NCI-H1092 treated with DMSO at 0.1 percent for 48 hours (cell line): ENCODE data around the gene WDR91.
A peak's percentile ranks its signal among the peaks of the same experiment; 100 is the strongest.
"Not testable (repeated sequence)": the region's sequence is repeated elsewhere in the genome, so short reads cannot be mapped to it uniquely, and the experiment has no call there.

ENCODE experiments used
- DNase-seq: peaks from one replicate; lab custom pipeline; 2025; lab: John Stamatoyannopoulos, UW

The WDR91 gene

GRCh38 chr7:135233570-135233969 lies 22.2 kb upstream of the WDR91 start, which contains the start of gene STRA8:
TSS of gene STRA8 (plus strand) at chr7:135233838. CDS start at chr7:135240525, 6,687 bp downstream.
- DNase-seq: no peak

GRCh38 chr7:135232720-135233119 lies 21.4 kb upstream of the WDR91 start:
- DNase-seq: no peak

GRCh38 chr7:135232087-135232486 lies 20.8 kb upstream of the WDR91 start:
- no peak for DNase-seq

DNA sequence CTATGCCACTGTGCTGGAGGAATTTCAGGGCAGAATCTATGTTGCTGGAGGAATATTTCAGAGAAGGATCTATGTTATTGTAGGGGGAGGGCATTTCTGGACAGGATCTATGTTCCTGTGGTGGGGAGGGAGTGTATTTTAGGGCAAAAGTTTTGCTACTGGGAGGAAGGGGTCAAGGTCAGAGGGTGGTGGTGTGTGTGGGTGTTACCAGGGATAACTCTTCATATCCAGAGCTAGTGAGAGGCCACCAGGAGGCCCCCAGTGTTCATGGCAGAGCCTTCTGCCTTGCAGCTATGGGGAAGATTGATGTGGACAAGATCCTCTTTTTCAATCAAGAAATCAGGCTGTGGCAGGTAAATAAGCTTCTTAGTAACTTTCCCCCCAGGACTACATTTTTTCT lies 20.4 kb upstream of the WDR91 start:
- DNase-seq: no peak

DNA sequence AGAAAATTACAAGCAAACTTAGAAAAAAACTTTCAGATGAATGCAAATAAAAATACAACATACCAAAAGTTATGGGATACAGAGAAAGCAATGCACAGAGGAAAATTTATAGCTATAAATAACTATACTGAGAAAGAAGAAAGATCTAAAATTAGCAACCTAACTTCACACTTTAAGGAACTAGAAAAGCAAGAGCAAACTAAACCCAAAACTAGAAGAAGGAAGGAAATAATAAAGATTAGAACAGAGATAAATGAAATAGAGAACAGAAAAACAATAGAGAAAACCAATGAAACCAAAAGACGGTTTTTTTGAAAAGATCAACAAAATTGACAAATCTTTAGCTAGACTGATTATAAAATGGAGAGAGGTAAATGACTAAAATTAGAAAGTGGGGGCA lies 12.7 kb upstream of the WDR91 start:
- no peak for DNase-seq

- no peak for DNase-seq
These were observed 6.6 kb upstream of the WDR91 start for GRCh38 chr7:135217645-135218509.

DNA sequence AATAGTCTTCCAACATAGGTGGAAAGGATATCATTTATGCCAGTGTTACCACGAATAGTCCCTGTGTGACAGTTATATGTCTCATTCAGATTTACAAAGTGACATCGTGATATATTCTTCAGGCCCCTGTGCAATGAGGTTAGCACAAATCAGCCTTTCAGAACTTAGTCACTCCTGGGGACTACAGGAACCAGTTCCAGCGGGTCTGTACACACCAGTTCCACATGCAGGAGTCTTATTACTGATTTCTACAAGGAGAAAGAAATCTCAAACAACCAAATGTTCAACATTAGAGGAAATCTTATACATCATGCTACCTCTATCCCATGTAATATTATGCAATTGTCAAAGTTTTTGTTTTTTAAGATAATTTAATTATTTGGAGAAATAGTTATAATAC lies 4.4 kb upstream of the WDR91 start:
- no peak for DNase-seq

DNA sequence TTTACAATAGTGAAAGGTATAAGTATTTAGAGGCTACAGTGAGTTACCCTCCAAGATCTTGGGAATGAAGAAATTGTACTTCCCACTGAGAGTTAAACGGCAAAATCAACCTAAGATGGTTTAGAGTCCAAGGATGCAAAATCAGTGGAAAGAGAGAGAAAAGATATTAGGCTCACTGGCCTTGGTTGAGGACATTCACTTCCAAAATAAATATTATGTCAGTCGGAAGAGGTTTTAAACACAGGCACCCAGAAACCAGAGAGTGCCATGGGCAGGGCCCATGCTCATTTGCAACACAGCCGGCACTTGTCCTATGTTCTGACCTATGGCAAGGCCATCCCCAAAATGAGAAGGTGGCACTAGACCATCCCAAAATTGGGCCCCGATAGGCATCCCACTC lies 3.9 kb upstream of the WDR91 start:
- DNase-seq: no peak

DNA sequence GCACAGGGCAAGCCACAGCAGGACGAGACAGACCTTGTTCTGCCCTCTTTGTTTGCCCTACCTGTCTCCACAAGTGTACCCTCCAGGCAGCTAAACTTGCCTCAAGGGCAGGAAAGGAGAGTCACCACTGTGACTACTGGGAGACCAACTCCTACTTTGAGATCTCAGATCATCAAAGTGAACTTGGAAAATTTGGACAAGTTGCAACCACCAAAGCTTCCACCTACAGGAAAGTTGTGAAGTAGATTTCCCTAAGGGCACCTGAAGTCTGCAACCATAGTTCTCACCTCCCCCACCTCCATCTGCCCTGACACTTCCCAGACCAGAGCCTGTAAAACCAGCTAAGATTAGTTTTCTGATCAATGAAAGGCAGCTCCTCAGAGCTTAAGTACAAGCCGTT lies 2.5 kb upstream of the WDR91 start:
- DNase-seq: no peak

GRCh38 chr7:135211946-135212685 lies 790 bp upstream of the WDR91 start:
- not testable (repeated sequence) for DNase-seq

DNA sequence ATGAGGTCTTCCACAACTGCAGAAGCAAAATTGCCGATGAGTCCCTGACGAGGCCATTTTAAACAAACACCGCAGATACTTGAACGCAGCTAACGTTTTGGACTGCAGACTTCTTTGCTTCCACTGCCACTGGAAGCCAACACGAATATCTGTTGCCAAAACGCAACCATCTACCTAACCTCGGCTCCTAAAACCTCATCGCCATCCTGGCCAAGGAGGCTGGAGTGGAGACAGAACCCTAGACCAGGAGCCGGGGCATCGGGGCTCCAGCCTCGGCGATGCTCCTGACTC lies 493 bp downstream of the WDR91 start:
- DNase-seq: peak; percentile 55

DNA sequence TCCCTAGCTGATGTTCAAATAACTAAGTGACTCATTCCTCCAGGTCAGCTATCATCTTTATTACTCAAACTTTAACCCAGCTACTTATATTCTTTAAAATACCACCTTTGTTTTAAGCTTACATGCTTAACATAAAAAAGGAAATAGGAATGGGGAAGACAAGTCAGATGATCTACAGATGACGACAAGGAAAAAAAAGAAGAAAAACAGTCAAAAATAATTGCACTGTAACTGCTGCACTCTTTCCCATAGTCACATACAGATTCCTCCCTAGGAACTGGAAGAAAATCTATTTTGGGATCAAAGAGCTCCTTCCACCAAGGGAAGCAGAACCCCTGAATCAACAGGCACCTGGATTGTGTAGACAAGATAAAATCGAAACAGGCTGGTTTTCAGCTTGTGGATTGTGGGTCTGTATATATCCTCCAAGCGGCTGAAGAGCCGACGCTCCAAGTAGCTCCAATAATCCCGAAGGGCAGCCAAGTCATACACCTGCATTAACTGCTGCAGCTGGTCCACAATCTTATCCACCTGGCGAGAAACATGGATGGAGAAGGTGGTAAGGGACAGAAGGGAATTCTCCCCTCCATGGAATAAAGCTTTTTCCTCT lies 2.0 kb downstream of the WDR91 start:
- DNase-seq: no peak

DNA sequence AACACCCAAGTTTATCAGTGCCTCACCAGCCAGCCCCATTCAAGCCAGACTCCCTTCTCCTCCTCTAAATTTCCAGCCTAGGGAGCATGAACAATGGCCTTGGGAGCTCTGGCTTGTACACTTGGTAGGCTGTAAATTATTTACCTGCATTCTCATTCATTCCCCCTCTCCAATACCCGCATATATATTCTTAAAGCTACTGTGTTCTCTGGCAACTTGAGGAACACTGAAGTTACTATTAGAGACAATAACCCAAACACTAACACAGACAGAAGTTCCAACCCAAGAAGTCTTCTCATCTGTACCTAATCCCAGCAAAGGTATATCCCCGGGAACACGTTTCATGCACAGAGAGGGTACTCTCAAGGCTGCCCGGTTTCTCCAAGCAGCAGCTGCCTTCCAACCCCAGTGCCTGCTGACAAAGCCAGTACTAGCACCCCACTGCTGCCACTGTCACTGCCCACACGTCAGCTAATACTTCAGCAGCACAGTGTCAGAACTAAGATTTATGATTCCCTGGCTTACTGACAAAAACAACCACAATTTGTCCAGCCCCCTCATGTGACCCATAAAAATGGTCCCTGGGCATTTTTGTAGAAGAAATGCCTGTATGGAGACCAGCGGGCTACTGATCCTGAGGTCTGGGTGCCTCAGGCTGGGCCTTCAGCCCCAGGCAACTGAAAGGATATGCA lies 3.1 kb downstream of the WDR91 start:
- no peak for DNase-seq

- DNase-seq: no peak
These were observed 3.8 kb downstream of the WDR91 start for GRCh38 chr7:135207406-135208101.

GRCh38 chr7:135206941-135207391 lies 4.4 kb downstream of the WDR91 start:
- DNase-seq: no peak

- no peak for DNase-seq
These were observed 5.5 kb downstream of the WDR91 start for GRCh38 chr7:135205850-135206249.

GRCh38 chr7:135204876-135205275 lies 6.5 kb downstream of the WDR91 start:
- DNase-seq: no peak

DNA sequence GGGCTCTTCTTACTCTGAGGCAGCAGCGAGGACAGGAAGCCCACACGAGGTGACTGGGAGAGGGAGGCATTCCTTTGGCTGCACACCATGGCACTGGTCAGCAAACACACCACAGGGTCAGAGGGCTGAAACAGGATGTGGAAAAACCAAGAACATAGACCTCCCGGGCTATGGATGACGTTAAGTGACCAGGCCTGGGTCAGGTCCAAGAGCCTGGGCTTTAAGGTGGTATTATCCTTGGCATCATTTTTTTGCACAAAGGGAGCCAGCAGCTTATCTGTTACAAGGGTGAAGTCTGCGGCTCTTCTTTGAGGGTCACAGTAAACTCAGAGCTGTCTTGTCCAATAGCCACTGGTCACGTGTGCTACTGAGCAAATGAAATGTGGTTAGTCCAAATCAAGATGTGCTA lies 7.0 kb downstream of the WDR91 start:
- DNase-seq: no peak

DNA sequence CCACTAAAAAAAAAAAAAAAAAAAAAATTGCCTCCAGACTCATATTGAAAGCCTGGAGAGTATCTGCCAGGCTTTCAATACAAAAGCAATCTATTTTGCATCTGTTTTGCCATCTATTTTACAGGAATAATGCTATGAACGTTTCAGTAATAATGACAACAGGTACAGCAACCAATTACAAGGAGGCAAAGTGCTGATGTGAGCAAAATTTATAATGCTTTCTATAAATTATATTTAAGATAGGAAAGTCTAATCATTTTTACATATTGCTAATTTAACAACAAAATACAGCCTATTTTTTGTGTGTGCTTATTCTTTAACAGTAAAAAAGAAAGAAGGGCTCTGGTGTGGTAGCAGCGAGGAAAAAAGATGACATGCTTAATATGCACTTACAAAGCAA lies 10.0 kb downstream of the WDR91 start:
- DNase-seq: no peak

- no peak for DNase-seq
These were observed 10.4 kb downstream of the WDR91 start for GRCh38 chr7:135200821-135201331.

- DNase-seq: no peak
These were observed 11.9 kb downstream of the WDR91 start for GRCh38 chr7:135199439-135199838.
